Panc1 (cell line): ENCODE data around the gene SHISA7. TPM values are rescaled to one million over a fixed set of nuclear protein-coding genes. Genes with fewer than 3 reads are reported as not detected.
A peak's percentile ranks its signal among the peaks of the same experiment; 100 is the strongest.

Source experiments
- ATAC-seq: fragments of 200-7000 bp; cut with Tn5 transposase; 2 replicates; pipeline ENCODE4 v1.9.1; 2020; ENCODE audit warnings: mild to moderate bottlenecking, moderate library complexity
- BruUV-seq: library from RNA; stranded (reverse); fragments of 400-500 nt; replicated peaks from 2 replicates; lab custom pipeline; 2021; lab: Mats Ljungman, UMichigan
- CTCF ChIA-PET: fragments of 300-600 bp; sonication (Branson Sonifier 250); formaldehyde crosslinking; loops from one replicate; lab custom pipeline; 2022; ENCODE audit warnings: antibody characterized with exemption; lab: Charles Lee
- POLR2A ChIA-PET: fragments of 300-600 bp; sonication (Branson Sonifier 250); formaldehyde crosslinking; loops from one replicate; lab custom pipeline; 2022; ENCODE audit warnings: antibody characterized with exemption; lab: Charles Lee
- DNase-seq: peaks from one replicate; pipeline ENCODE4 v3.0.0-alpha.2; 2010; ENCODE audit warnings: low read depth, low spot score
- H3K27ac ChIP-seq: 2 replicates; pipeline ENCODE4 v1.5.1; 2011; ENCODE audit warnings: mild to moderate bottlenecking, low read length, inconsistent platforms
- H3K27me3 ChIP-seq: fragments of 200-500 bp; sonication (Bioruptor generic); 2 replicates; pipeline ENCODE4 v1.6.0; 2014; ENCODE audit warnings: low read length, inconsistent platforms; ENCODE audit not compliant: control insufficient read depth, insufficient read depth
- H3K36me3 ChIP-seq: fragments of 200-500 bp; sonication (Bioruptor generic); 2 replicates; pipeline ENCODE4 v1.5.1; 2014; ENCODE audit warnings: inconsistent platforms, mild to moderate bottlenecking, low read length, moderate library complexity; ENCODE audit not compliant: control insufficient read depth, insufficient read depth
- H3K4me1 ChIP-seq: 2 replicates; pipeline ENCODE4 v1.5.1; 2011; ENCODE audit warnings: inconsistent platforms, mild to moderate bottlenecking, low read length, moderate library complexity; ENCODE audit not compliant: control insufficient read depth, insufficient read depth
- H3K4me3 ChIP-seq, 2 experiments: 2 replicates each; pipeline ENCODE4 v1.5.1; 2011 to 2012; ENCODE audit warnings: low read depth in 2 of 2, low read length in 2 of 2, mild to moderate bottlenecking in 2 of 2, inconsistent platforms in 1 of 2, moderate library complexity in 1 of 2
- H3K9me3 ChIP-seq: fragments of 200-500 bp; sonication (Bioruptor generic); 2 replicates; pipeline ENCODE4 v1.5.1; 2014; ENCODE audit warnings: low read depth, mild to moderate bottlenecking, inconsistent platforms, low read length, moderate library complexity; ENCODE audit not compliant: control insufficient read depth, insufficient read depth
- CTCF ChIP-seq: fragments of 450-650 bp; IDR thresholded peaks from 2 replicates; pipeline ENCODE4 v1.5.1; 2017; ENCODE audit warnings: mild to moderate bottlenecking
- POLR2AphosphoS5 ChIP-seq: IDR thresholded peaks from 2 replicates; pipeline ENCODE4 v1.6.1; 2012; ENCODE audit warnings: mild to moderate bottlenecking, low read depth, low read length, moderate library complexity
- REST ChIP-seq, 2 experiments: IDR thresholded peaks; 2 replicates each; pipeline ENCODE4 v1.6.1; 2011 to 2012; ENCODE audit warnings: low read depth in 2 of 2, control low read depth in 1 of 2, low read length in 1 of 2, mild to moderate bottlenecking in 1 of 2, moderate library complexity in 1 of 2; ENCODE audit not compliant: insufficient read depth in 1 of 2
- SIN3A ChIP-seq: IDR thresholded peaks from 2 replicates; pipeline ENCODE4 v1.6.1; 2012; ENCODE audit warnings: low read depth, mild to moderate bottlenecking, low read length, moderate library complexity, borderline replicate concordance; ENCODE audit not compliant: insufficient read depth
- TCF7L2 ChIP-seq: IDR thresholded peaks from 2 replicates; pipeline ENCODE4 v1.6.1; 2011; ENCODE audit warnings: mild to moderate bottlenecking, low read depth, low read length, inconsistent platforms
- in situ Hi-C: cut with HindIII; loops from 2 replicates; pipeline ENCODE4 v1.10.0; 2016; ENCODE audit warnings: low sequenced_read_pairs, low pct_unique_long_range_greater_than_20kb
- intact Hi-C: fragments of 100-400 bp; cut with micrococcal nuclease; formaldehyde crosslinking; loops from one replicate; pipeline ENCODE4 v1.10.0; 2022; ENCODE audit not compliant: unreplicated experiment
- total RNA-seq: library from RNA; stranded (reverse); gene quantifications from one replicate; pipeline ENCODE4 v1.2.1, GENCODE V29; 2021; ENCODE audit not compliant: unreplicated experiment

Gene SHISA7
- total RNA-seq, 1 experiment from 2014 or later = 0.03 TPM

- intact Hi-C loops (no loop called here), in situ Hi-C loops (no loop called here)
- POLR2A ChIA-PET = no interaction called here
- TF ChIP-seq TCF7L2 (no peak), REST (IDR thresholded peaks at IDR 0.05; ENCODE audit: insufficient read depth in 1 of 2, low read depth in 2 of 2, low read length in 1 of 2) (no peak), SIN3A (no peak), POLR2AphosphoS5 (no peak; the same call in 1 of the 2 replicates), CTCF (no peak)
- Histone ChIP-seq H3K27ac (no peak overlapping the region), H3K4me3 (peak overlapping the region in 1 of 2 experiments; percentile 46; a peak in 3 of 4 replicates), H3K9me3 (no peaks in the 10 kb centered on the region), H3K4me1 (peaks cover 9% of the 10 kb centered on the region), H3K27me3 (peaks cover 6% of the 10 kb centered on the region), H3K36me3 (0 out of 2 replicates have a peak, but pooled peaks cover 3% of the 10 kb centered on the region)
- ATAC-seq = no peak
- BruUV-seq = no TSS peak
- CTCF ChIA-PET = interaction anchor here (0.7 kb wide), 1 partner anchor 33 kb away, joined by 3 read pairs; no protein-coding TSS in a partner anchor
- DNase-seq = no peak
Observed at GRCh38 chr19:55451965-55452748, 9.1 kb upstream of the SHISA7 start.

- DNase-seq (no peak), ATAC-seq (peak; percentile 34; the same call in 1 of the 2 replicates)
- Histone ChIP-seq H3K4me3 (peak overlapping the region; percentile 29 to 46), H3K27ac (no peak overlapping the region), H3K9me3 (no peaks in the 10 kb centered on the region), H3K4me1 (peaks cover 9% of the 10 kb centered on the region), H3K36me3 (0 out of 2 replicates have a peak, but pooled peaks cover 3% of the 10 kb centered on the region), H3K27me3 (peaks cover 6% of the 10 kb centered on the region)
- intact Hi-C loops (no loop called here), in situ Hi-C loops (no loop called here)
- no peak for TF ChIP-seq POLR2AphosphoS5
- TF ChIP-seq CTCF = no peak
- no peak for TF ChIP-seq TCF7L2
- TF ChIP-seq SIN3A = no peak
- no peak for TF ChIP-seq REST (IDR thresholded peaks at IDR 0.05; ENCODE audit: insufficient read depth in 1 of 2, low read depth in 2 of 2, low read length in 1 of 2)
- ChIA-PET POLR2A (interaction anchor here (0.6 kb wide), 1 partner anchor 347 kb away, joined by 5 read pairs; no protein-coding TSS in a partner anchor), CTCF (interaction anchor here (0.8 kb wide), 1 partner anchor 10 kb away, joined by 10 read pairs; no protein-coding TSS in a partner anchor)
- no TSS peak for BruUV-seq
Observed at GRCh38 chr19:55451163-55451964, 8.3 kb upstream of the SHISA7 start.
